GM19455 (cell line): ENCODE results near the gene CIB1.
"Not testable (repeated sequence)": the region's sequence is repeated elsewhere in the genome, so short reads cannot be mapped to it uniquely, and the experiment has no call there.

Experiments
- ATAC-seq: cut with Tn5 transposase; IDR thresholded peaks from one replicate; pipeline ENCODE4 v1.9.1; 2021; ENCODE audit not compliant: unreplicated experiment

CIB1 gene

DNA sequence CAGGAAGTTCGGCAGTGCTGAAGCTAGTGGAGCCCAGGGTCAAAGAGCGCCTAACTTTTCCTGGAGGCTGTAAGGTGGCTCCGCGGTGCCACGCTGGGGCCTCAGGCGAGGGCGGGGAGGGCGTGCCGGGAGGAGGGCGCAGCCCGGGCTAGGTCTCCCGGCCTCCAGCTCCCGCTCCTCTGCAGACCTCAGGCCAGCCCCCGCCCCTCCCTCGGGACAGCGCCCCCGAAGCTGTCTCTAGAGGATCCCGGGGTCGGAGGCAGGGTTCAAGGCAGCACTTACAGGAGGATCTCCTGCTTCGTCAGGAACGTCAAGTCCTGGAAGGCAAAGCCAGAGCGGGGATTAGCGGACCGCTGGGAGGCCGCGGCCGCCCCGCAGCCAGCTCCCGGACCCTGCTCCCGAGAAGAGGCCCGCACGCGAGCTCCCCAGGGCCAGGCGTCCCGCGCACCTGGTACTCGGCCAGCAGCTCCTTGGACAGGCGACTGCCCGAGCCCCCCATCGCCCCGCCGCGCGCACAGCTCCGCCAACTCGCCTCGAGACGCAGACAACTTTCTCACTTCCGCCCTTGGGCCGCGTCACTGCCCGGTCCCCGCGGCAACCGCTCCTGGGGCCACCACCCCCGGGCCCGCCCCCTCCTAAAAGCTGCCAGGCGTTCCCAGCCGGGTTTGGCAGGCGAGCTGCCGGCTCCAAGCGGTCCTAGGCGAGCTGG, at the start of gene CIB1:
TSS of gene CIB1 (minus strand) at position 555 of the 709 bp plus-strand sequence. CDS start at position 499, 56 bp downstream.
- peak; percentile 86 for ATAC-seq

DNA sequence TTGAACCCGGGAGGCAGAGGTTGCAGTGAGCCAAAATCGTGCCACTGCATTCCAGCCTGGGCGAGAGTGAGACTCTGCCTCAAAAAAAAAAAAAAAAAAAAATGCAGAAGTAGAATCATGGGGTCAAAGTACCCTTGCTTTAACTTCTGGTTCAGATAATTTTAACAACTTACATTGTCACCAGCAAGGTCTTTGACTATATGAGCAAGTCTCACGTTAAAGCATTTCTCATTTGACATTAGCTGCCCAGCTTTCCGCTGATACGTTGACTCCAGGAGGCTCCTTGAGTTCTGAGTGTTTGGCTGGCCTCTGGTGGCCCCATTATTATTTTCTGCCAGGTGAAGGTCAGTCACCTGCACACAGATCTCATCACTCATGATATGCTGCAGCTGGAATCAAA, 47.9 kb upstream of the CIB1 start:
- not testable (repeated sequence) for ATAC-seq

- ATAC-seq = not testable (repeated sequence)
Measured at GRCh38 chr15:90280743-90281142, 47.0 kb upstream of the CIB1 start.

DNA sequence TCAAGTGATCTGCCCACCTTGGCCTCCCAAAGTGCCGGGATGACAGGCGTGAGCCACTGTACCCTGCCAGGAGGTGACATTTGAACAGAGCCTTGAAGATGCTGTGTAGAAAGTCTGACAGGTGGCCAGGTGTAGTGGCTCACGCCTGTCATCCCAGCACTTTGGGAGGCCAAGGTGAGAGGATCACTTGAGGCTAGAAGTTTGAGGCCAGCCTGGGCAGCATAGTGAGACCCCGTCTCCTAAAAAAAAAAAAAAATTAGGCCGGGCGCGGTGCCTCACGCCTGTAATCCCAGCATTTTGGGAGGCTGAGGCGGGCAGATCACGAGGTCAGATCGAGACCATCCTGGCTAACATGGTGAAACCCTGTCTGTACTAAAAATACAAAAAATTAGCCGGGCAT, 44.7 kb upstream of the CIB1 start:
- not testable (repeated sequence) for ATAC-seq

DNA sequence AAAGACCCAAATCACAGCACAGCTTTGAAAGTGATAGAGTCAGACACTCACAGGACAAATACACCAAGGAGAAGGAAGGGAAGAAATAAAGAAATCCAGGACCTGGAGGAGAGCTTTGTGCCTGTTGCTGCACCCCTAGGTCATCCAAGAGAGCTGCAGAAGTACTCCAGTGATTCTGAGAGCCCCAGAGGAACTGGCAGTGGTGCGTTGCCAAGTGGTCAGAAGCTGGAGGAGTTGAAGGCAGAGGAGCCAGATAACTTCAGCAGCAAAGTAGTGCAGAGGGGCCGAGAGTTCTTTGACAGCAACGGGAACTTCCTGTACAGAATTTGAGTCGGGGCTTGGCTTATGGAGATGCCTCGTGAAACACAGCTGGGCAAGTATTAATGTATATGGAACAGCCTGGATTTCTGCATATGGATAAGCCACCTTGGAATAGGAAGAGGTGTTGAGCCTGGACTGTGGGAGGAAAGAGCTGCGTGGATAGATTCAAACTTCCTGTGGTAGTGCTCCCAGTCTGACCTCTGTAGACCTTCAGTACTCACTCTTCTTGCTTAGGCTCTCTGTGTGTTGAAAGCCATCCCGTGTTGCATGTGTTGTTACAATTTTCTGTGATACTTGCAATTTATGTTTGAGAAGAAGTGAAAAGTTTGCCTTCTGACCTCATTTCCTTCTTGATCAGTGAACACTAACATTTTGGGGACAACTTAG, 37.9 kb upstream of the CIB1 start:
- no peak for ATAC-seq

GRCh38 chr15:90270502-90271150, 36.9 kb upstream of the CIB1 start:
- no peak for ATAC-seq

DNA sequence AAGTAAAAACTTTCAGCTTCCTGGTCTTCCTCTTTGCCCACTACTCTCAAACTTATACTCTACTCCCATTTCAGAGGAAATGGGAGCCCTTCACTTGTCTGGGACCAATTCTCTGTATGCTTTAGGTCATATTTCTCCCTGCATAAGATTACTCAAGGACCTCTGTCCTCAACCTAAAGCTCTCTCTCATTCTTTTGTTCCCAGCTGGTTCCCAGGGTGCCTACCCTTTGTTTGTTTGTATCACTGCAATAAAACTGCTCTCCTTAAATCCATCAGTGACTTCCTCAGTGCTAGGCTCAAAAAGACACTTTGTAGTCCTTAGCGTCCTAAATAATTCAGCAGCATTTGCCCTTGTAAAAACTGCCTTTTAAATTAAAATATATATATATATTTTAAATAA, 34.7 kb upstream of the CIB1 start:
- no peak for ATAC-seq

DNA sequence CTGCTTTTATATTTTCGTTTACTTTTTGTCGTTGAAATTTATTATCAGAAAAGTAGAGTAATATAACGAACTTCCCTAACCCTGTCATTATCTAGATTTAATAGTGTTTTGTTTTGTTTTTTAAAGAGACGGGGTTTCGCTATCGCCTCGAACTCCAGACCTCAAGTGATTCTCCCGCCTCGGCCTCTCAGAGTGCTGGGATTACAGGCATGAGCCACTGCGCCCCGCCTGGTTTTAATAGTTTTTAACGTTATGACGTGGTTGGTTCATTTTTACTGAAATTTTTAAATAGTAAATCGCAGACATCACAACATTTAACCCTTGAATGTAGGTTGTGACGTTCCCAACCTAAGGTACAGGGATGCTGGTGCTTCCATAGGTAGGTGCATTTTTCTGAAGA, 32.7 kb upstream of the CIB1 start:
- ATAC-seq = no peak

DNA sequence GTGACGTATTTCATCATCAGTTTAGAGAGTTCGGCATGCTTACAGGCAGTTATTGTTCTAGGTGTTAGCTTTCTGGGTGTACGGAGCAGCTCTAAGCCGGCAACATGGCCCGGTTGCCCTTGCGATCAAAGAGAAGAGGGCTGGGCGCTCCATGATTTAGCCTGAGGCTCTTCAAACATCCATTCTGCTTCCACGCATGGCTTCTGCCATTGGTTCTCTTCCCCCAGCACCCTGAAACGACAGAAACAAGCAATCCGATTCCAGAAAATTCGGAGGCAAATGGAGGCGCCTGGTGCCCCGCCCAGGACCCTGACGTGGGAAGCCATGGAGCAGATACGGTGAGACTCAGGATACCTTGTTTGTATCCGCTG, 32.3 kb upstream of the CIB1 start:
- peak; percentile 10 for ATAC-seq

DNA sequence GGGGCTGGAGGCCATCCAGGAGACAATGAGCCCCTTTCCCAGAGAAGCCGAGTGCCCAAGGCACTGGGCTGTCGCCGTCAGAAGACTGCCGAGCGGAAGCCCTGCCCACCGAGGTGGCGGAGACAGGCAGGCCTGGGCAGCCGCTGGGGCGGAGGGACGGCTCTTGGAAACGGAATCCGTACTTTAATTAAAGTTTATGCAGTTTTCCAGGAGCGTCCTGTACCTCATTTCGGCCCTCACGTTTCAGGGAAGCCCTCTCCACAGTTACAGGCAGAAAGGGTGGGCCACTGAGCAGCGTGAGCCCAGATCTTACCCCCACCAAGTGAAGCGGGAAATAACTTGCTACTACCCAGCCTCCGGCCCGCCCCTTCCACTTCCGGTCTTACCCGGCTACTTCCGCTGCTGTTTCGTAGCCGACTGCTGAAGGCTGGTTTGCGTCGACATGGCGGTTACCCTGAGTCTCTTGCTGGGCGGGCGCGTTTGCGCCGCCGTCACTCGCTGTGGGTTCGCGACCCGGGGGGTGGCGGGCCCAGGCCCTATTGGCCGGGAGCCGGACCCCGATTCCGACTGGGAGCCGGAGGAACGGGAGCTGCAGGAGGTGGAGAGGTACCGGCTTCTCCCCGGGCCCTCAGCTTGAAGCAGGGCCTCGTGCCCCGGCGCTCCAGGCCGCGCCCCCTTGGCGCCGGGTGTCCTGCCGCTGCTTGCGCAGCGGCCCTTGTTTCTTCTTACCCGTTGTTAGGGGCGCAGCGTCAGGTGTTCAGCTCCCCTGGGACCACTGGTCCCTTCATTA, 31.7 kb upstream of the CIB1 start, which contains the start of gene NGRN:
TSS of gene NGRN (plus strand) at position 402 of the 790 bp plus-strand sequence. CDS start at position 443, 41 bp downstream.
- peak; percentile 92 for ATAC-seq

DNA sequence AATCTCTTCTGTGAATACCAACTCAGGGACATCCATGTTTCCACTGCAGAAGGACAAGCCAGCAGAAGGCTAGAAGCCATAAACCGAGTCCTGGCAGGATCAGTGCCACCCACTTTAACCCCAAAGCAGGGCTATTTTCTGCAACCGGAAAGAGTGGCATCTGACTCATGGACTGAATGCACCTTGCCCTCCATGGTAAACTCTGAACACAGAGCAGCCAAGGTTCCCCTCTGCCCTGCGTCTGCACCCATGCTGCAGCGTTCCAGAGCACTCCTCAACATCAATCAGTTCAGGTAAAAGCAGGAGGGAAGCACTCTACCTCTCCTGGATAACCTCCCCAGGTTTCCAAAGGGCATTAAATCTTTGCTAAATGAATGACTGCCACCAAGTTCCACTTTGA, 30.9 kb upstream of the CIB1 start:
- no peak for ATAC-seq

- no peak for ATAC-seq
Measured at GRCh38 chr15:90262426-90262825, 28.7 kb upstream of the CIB1 start.

- ATAC-seq = no peak
Measured at GRCh38 chr15:90261811-90262210, 28.1 kb upstream of the CIB1 start.

- not testable (repeated sequence) for ATAC-seq
Measured at GRCh38 chr15:90260731-90261130, 27.0 kb upstream of the CIB1 start.

DNA sequence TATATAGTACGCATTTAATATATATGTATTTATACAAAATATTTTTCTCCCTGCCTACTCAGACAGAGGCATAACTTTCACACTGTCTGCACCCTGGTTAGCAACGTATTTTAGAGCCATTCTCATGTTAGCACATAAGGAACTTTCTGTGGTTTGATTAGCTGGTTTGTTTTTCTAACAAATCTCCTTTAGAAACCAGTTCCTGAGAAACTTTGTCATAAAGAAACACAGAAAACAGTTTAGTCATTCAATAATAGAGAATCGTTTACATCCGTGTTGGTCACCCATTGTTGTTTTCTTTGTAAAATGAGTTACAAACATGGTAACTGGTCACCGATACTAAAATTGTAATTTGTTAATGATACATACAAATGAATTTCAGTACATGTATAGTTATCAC, 25.8 kb upstream of the CIB1 start:
- peak; percentile 76 for ATAC-seq

- ATAC-seq = no peak
Measured at GRCh38 chr15:90257776-90258175, 24.0 kb upstream of the CIB1 start.

GRCh38 chr15:90249203-90249863, 15.6 kb upstream of the CIB1 start, which contains the start of gene TTLL13:
TSS of gene TTLL13 (plus strand) at chr15:90249556. CDS start at chr15:90250631, 1,075 bp downstream.
- ATAC-seq = peak; percentile 64

- no peak for ATAC-seq
Measured at GRCh38 chr15:90248789-90249202, 15.1 kb upstream of the CIB1 start.

- ATAC-seq = no peak
Measured at GRCh38 chr15:90243943-90244639, 10.3 kb upstream of the CIB1 start.
